Body of pancreas (tissue), 4 donors: ENCODE results near the gene TEDDM1. TPM values are rescaled to one million over a fixed set of nuclear protein-coding genes. Genes with fewer than 3 reads are reported as not detected.

Experiments used
- ATAC-seq: fragments of 150-250 bp; one replicate; pipeline ENCODE4 v1.9.1; 2016
- DNase-seq, 4 donors: peaks; one replicate each; pipeline ENCODE4 v3.0.0-alpha.2; 2019
- H3K27ac ChIP-seq, 4 donors: fragments of 200-600 bp; sonication (generic); 1 replicate in 3 of 4; 2 replicates in 1 of 4; pipeline versions ENCODE4 v1.5.1 to v1.6.1; 2016 to 2019; ENCODE audit warnings: mild to moderate bottlenecking in 1 of 4, mixed read lengths in 1 of 4, moderate library complexity in 1 of 4
- H3K27me3 ChIP-seq, 2 donors: fragments of 200-600 bp; sonication (generic); one replicate each; pipeline ENCODE4 v1.6.0; 2016; ENCODE audit warnings: mild to moderate bottlenecking in 1 of 2
- H3K36me3 ChIP-seq, 2 donors: fragments of 200-600 bp; sonication (generic); replicated peaks in 1 of 2; 2 replicates each; pipeline ENCODE4 v1.5.1; 2016; ENCODE audit warnings: low read depth in 2 of 2; ENCODE audit not compliant: insufficient read depth in 1 of 2
- H3K4me1 ChIP-seq: fragments of 200-600 bp; sonication (generic); one replicate; pipeline ENCODE4 v1.6.0; 2016
- H3K4me3 ChIP-seq, 2 donors: fragments of 200-600 bp; sonication (generic); 1 replicate in 1 of 2; 2 replicates in 1 of 2; pipeline ENCODE4 v1.5.1; 2016 to 2019
- H3K9me3 ChIP-seq, 3 donors: fragments of 200-600 bp; sonication (generic); 1 replicate in 2 of 3; 2 replicates in 1 of 3; pipeline ENCODE4 v1.5.1; 2016
- POLR2A ChIP-seq, 3 donors: fragments of 450-650 bp; IDR thresholded peaks; one replicate each; pipeline ENCODE4 v1.6.1; 2016; ENCODE audit warnings: antibody characterized with exemption in 3 of 3, mild to moderate bottlenecking in 2 of 3
- WGBS, 2 donors: methylation state at CpG; one replicate each; pipeline ENCODE4 v1.1.5; 2017; 5-methylcytosine and 5-hydroxymethylcytosine counted together
- intact Hi-C: fragments of 100-400 bp; cut with DNase I; formaldehyde crosslinking; loops from one replicate; pipeline ENCODE4 v1.15.1; 2023
- total RNA-seq, 2 donors: library from RNA; depleted of rRNA; stranded (reverse); fragments of >200 nt; gene quantifications; one replicate each; pipeline ENCODE4 v1.1.0, GENCODE V29; 2016
- TF ChIP-seq, protein P1 (sequence below), 7 experiments: fragments of 450-650 bp in 4 of 7; fragments of 200-600 bp in 3 of 7; sonication (generic) in 3 of 7; IDR thresholded peaks; one replicate each; pipeline ENCODE4 v1.5.1; 2016 to 2019; ENCODE audit warnings: antibody characterized with exemption in 7 of 7

The TEDDM1 gene
- total RNA-seq, 2 donors from 2014 or later = not detected

DNA sequence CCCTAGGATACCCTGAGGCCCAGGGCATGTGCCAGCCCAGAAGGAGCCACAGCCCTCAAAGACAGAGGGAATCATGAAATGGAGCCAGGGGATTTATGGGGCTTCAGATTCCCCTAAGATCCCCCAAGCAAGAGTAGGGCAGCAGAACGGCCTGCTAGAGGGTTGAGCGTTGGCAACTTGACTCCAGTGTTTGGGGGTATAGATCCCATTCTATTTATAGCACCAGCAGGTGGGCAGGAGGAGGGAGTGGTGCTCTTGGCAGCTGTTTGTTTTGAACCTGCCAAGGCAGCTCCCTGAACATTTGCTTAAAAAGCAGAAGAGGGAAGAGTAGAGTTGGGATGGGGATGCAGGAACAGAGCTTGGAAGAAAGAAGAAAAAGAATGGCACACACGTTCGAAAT, 42.6 kb downstream of the TEDDM1 start:
- 84 to 89% methylated on average over 4 of the region's 4 CpGs for WGBS, 2 donors
- no peaks in the 10 kb centered on the region for H3K9me3 ChIP-seq
- H3K4me3 ChIP-seq = no peak overlapping the region
- H3K27me3 ChIP-seq = no peaks in the 10 kb centered on the region
- no peak for ATAC-seq
- intact Hi-C loops = no loop called here
- H3K36me3 ChIP-seq = no peaks in the 10 kb centered on the region
- DNase-seq = no peak
- TF ChIP-seq POLR2A (IDR thresholded peaks at IDR 0.05) = no peak
- TF ChIP-seq, protein P1, sequence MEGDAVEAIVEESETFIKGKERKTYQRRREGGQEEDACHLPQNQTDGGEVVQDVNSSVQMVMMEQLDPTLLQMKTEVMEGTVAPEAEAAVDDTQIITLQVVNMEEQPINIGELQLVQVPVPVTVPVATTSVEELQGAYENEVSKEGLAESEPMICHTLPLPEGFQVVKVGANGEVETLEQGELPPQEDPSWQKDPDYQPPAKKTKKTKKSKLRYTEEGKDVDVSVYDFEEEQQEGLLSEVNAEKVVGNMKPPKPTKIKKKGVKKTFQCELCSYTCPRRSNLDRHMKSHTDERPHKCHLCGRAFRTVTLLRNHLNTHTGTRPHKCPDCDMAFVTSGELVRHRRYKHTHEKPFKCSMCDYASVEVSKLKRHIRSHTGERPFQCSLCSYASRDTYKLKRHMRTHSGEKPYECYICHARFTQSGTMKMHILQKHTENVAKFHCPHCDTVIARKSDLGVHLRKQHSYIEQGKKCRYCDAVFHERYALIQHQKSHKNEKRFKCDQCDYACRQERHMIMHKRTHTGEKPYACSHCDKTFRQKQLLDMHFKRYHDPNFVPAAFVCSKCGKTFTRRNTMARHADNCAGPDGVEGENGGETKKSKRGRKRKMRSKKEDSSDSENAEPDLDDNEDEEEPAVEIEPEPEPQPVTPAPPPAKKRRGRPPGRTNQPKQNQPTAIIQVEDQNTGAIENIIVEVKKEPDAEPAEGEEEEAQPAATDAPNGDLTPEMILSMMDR (IDR thresholded peaks at IDR 0.05) = no peak
- H3K27ac ChIP-seq = no peak overlapping the region
- no peaks in the 10 kb centered on the region for H3K4me1 ChIP-seq

DNA sequence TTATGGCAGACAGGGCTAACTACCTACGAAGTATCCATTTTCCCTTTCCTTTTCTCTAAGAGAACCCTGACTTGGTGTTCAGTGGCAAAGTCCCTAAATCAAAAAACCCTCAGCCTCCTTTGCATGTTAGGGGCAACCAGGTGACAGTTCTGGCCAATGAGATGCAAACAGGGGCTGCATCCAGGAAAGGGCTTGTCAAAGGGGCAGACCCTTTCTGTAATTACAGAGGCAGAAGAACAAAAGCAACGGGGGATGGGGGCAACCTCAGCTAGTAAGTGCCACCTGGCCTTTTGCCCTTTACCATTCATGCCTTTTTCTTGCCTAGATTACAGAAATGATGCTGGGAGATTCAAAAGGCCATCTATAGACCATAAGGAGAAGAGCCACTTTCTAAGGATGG, 43.3 kb downstream of the TEDDM1 start:
- Histone ChIP-seq H3K4me1 (no peaks in the 10 kb centered on the region), H3K9me3 (no peaks in the 10 kb centered on the region), H3K27me3 (no peaks in the 10 kb centered on the region), H3K27ac (no peak overlapping the region), H3K36me3 (no peaks in the 10 kb centered on the region), H3K4me3 (no peak overlapping the region)
- no peak for ATAC-seq
- TF ChIP-seq, protein P1 (IDR thresholded peaks at IDR 0.05) = no peak
- no peak for TF ChIP-seq POLR2A (IDR thresholded peaks at IDR 0.05)
- DNase-seq = no peak
- intact Hi-C loops = no loop called here
- 73 to 74% methylated on average over 2 of the region's 2 CpGs for WGBS, 2 donors

DNA sequence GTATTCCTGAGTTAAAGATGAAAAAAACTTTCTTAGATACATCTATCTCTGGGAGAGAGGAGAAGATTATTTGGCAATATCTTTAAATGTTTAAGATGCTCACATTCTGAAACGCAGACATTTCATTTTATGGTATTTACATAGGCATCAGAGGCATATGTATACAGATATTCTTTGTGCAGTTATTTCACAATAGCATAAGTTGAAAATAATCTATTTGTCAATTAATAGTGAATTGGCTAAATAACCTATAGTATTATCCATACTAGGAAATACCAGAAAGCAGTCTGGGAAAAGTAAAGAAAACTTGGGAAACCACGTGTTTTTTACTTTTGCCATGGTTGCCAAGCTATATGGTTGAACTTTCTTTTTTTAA, 44.8 kb downstream of the TEDDM1 start:
- ATAC-seq (no peak), DNase-seq (no peak)
- Histone ChIP-seq H3K27ac (no peak overlapping the region), H3K36me3 (no peaks in the 10 kb centered on the region), H3K27me3 (no peaks in the 10 kb centered on the region), H3K4me3 (no peak overlapping the region), H3K4me1 (no peaks in the 10 kb centered on the region), H3K9me3 (no peaks in the 10 kb centered on the region)
- 82 to 86% methylated on average over 2 of the region's 2 CpGs for WGBS, 2 donors
- no peak for TF ChIP-seq POLR2A (IDR thresholded peaks at IDR 0.05)
- TF ChIP-seq, protein P1 (IDR thresholded peaks at IDR 0.05) = no peak
- intact Hi-C loops = no loop called here

DNA sequence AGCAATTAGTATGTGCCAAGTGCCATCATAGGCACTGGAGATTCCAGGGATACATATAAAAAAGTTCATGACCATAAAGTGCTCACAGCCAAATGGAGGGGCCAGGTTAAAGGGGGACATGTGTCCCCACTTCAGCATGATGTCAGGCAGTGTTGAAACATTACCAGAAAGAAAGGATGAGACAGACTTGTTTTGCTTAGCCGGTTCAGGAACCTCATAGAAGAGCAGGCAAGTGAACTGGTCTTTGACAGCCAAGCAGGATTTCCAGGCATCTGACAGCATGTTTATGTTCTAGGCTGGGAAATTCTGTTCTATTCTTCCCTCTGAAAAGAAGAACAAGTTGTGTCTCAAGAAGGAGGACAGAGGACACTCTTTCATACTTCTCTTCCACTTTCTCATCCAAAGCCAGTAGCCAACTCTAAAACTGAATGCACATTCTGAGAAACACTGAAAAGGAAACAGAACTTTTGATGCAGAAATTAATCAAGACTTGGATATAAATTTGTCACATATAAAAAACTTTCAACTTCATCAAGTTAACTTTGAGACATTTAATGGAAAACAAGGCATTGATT, 48.6 kb downstream of the TEDDM1 start:
- Histone ChIP-seq H3K4me3 (no peak overlapping the region), H3K4me1 (no peaks in the 10 kb centered on the region), H3K9me3 (no peaks in the 10 kb centered on the region), H3K27ac (no peak overlapping the region), H3K36me3 (no peaks in the 10 kb centered on the region), H3K27me3 (no peaks in the 10 kb centered on the region)
- WGBS, 2 donors = 89 to 90% methylated on average over 1 of the region's 1 CpG
- TF ChIP-seq POLR2A (IDR thresholded peaks at IDR 0.05) = no peak
- TF ChIP-seq, protein P1 (IDR thresholded peaks at IDR 0.05) = no peak
- ATAC-seq (no peak), DNase-seq (peak in 1 of 4 donors; percentile 5)
- intact Hi-C loops = no loop called here

DNA sequence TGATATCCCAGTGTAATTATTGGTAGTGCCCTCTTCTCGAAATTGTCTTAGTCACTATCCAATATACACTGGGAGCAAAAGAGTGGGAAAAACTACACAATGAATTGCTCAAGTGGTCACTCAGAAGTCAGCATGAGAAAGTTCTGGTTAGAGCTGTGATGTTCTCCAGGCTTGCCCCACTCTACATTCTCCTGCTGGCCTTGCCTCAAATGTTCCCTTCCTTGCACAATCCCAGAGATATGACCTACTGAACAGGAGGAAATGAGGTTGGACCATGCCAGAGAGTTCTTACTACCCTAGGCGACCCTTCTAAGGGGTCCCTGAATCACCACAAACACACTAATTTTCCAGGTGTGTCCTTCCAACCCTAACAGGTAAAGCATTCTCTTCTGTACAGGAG, 49.6 kb downstream of the TEDDM1 start:
- Histone ChIP-seq H3K27ac (no peak overlapping the region), H3K27me3 (no peaks in the 10 kb centered on the region), H3K9me3 (no peaks in the 10 kb centered on the region), H3K4me3 (no peak overlapping the region), H3K4me1 (no peaks in the 10 kb centered on the region), H3K36me3 (no peaks in the 10 kb centered on the region)
- TF ChIP-seq, protein P1 (IDR thresholded peaks at IDR 0.05) = no peak
- no peak for TF ChIP-seq POLR2A (IDR thresholded peaks at IDR 0.05)
- ATAC-seq (peak; percentile 65), DNase-seq (peak in 3 of 4 donors; percentile 10 to 34 (median 19))
- intact Hi-C loops = no loop called here
- 70 to 77% methylated on average over 2 of the region's 2 CpGs for WGBS, 2 donors
